Measurements from ENCODE around the gene APP.

Gene APP

DNA sequence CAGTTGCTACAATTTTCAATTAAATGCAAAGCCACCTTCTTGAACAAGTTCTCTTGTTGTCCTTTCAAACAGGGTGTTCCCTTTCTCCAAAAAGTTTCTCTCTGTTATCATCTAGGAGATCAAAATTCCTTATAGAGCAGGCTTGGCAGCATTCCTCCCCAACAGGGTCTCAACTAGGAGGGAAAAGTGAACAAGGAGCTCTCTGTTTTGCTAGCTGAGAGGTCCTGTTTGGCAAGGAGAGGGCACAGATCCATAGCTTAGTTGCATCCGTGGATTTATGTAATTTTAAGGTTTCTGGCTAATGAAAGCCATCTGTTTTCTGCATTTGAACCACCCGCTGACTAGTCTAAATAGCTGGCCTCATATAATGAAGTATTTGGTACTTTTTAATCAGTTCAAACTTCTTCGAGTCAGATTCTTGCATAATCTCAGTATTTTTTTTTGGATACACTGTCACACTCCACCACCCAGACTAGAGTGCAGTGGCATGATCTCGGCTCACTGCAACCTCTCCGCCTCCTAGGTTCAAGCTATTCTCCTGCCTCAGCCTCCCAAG lies 54.0 kb downstream of the APP start:
- H3K4me3 ChIP-seq (ENCODE audit: low read depth, low read length), result no peak overlapping the region
- no peak for DNase-seq (ENCODE audit: low read depth)
- TF ChIP-seq, protein P1, sequence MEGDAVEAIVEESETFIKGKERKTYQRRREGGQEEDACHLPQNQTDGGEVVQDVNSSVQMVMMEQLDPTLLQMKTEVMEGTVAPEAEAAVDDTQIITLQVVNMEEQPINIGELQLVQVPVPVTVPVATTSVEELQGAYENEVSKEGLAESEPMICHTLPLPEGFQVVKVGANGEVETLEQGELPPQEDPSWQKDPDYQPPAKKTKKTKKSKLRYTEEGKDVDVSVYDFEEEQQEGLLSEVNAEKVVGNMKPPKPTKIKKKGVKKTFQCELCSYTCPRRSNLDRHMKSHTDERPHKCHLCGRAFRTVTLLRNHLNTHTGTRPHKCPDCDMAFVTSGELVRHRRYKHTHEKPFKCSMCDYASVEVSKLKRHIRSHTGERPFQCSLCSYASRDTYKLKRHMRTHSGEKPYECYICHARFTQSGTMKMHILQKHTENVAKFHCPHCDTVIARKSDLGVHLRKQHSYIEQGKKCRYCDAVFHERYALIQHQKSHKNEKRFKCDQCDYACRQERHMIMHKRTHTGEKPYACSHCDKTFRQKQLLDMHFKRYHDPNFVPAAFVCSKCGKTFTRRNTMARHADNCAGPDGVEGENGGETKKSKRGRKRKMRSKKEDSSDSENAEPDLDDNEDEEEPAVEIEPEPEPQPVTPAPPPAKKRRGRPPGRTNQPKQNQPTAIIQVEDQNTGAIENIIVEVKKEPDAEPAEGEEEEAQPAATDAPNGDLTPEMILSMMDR (conservative IDR thresholded peaks at IDR 0.05; ENCODE audit: low read depth, low read length), result no peak

DNA sequence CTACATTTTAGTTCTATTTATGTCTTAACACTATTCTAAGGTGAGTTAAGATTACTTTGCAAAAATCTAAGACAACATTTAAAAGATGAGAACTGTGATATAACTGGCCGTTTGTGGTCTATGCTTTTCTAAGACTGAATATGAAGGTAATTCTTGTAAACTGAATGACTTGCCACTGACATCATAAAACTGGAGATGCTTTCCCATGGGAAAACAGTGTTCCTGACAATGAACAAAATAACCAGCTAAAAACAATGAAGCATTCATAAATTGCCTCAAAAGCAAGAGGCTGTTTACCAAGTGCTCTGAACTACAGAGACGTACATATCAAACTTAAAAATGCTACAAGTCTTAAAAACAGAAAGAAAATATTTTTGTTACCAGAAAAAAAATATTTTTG lies 54.7 kb downstream of the APP start:
- no peak overlapping the region for H3K4me3 ChIP-seq (ENCODE audit: low read depth, low read length)
- TF ChIP-seq, protein P1 (conservative IDR thresholded peaks at IDR 0.05; ENCODE audit: low read depth, low read length), result no peak
- peak; percentile 59 for DNase-seq (ENCODE audit: low read depth)

DNA sequence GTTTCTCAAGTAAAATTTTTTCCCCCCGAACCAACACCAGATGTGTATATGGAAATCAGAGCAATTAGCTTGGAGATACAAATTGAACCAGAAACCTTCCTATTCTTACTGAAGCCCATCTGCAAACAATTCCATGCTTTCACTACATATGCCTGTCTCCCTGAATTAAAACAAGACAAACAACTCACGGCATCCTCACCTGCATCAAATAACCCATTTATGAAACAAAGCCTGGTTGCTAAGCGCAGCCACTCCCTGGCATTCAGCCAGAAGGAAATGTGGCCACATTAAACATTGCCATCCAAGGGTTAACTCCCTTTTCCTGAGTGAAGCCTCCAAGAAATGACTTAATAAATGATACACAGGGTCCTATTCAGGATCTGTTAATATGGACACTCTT lies 55.3 kb downstream of the APP start:
- H3K4me3 ChIP-seq (ENCODE audit: low read depth, low read length), result no peak overlapping the region
- TF ChIP-seq, protein P1 (conservative IDR thresholded peaks at IDR 0.05; ENCODE audit: low read depth, low read length), result no peak
- no peak for DNase-seq (ENCODE audit: low read depth)

DNA sequence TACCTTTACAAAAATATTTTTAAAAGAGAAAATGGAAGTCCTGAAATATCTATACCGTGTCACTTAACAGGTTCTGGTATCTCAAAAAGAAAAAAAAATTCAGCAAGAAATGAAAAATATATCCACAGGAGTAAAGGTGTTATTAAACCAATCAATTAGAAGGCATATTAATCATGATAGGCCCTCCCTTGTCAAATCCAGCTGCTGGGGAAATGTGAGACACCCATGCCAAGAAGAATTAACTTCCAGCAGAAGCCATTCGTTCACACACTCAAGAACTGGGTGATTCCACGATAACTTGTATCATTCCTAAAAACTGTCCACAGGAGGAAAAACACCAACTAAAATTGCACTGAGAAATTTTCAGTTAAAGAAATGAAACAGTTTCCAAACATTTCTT lies 57.6 kb downstream of the APP start:
- TF ChIP-seq, protein P1 (conservative IDR thresholded peaks at IDR 0.05; ENCODE audit: low read depth, low read length), result no peak
- no peak overlapping the region for H3K4me3 ChIP-seq (ENCODE audit: low read depth, low read length)
- no peak for DNase-seq (ENCODE audit: low read depth)

DNA sequence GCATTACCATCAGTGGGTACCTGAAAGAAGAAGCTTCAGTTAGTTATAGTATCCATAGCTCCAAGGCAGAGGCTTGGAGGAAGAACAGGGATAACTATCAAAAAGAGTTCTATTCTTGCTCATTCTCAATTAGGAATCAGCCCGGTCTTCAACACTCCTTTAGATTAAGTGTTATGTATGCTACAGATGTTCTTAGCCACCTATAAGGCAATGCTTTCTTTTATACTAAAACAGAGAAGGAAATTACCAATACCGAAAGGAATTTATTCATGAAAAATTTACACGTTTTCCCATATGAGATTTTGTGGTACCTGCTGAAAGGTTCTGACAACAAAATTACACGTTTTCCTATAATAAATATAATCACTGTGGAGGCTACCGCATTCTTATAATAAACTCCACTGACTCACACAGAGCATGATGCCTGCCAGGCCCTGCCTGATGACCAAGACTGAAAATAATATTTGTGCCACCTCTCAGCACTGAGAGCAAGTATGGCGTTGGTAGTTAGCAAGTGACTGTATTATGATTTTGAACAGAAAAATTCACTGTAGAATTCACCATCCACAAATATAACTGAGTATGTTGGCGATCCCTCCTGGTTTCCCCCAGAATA lies 58.3 kb downstream of the APP start:
- DNase-seq (ENCODE audit: low read depth), result no peak
- TF ChIP-seq, protein P1 (conservative IDR thresholded peaks at IDR 0.05; ENCODE audit: low read depth, low read length), result no peak
- H3K4me3 ChIP-seq (ENCODE audit: low read depth, low read length), result no peak overlapping the region

DNA sequence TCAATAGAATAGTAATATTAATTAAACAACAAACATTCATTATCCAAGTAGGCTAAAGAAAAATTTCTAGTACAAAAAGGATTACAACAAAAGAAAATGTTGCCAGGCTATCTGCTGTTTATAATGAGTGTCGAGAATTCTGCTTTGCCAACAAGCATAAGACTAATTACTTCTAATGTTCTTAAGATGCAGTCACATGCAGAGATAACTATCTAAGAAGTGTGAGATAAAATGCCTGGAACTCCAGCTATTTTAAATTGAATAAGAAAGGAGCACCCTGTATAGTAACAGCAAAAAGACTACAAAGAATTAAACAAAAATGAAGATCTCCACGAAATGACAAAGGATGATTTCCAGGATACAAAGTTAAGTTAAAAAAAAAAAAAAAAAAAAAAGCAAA lies 59.9 kb downstream of the APP start:
- H3K4me3 ChIP-seq (ENCODE audit: low read depth, low read length), result no peak overlapping the region
- no peak for DNase-seq (ENCODE audit: low read depth)
- TF ChIP-seq, protein P1 (conservative IDR thresholded peaks at IDR 0.05; ENCODE audit: low read depth, low read length), result no peak

DNA sequence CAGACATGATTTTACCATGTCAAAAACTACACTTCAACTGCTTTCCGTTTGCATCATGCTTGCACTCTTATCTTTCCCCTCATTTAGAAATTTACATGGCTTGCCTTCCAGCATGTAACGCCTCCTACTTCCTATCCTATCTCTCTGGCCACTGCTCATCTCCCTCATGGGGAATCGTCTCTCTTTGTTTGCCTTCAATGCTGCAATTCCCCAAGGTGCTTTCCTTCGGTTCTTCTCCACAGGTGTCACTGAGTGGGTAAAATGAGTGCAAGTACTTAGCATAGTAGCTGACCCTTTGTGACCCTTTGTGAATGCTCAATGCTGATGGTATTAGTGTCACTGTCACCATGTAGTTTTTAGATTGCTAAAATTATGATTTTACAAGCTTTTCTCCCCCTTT lies 63.1 kb downstream of the APP start:
- TF ChIP-seq, protein P1 (conservative IDR thresholded peaks at IDR 0.05; ENCODE audit: low read depth, low read length), result no peak
- no peak for DNase-seq (ENCODE audit: low read depth)
- no peak overlapping the region for H3K4me3 ChIP-seq (ENCODE audit: low read depth, low read length)

Data from choroid plexus epithelial cell (primary cell).